Ascending aorta (tissue), 2 donors: Measurements from ENCODE around the gene TMEM86B. TPM values are rescaled to one million over a fixed set of nuclear protein-coding genes. Genes with fewer than 3 reads are reported as not detected.
"Not testable (repeated sequence)": the region's sequence is repeated elsewhere in the genome, so short reads cannot be mapped to it uniquely, and the experiment has no call there.

Experiments
- DNase-seq, 2 donors: peaks; one replicate each; pipeline ENCODE4 v3.0.0-alpha.2; 2019; ENCODE audit warnings: low spot score in 2 of 2
- H3K27ac ChIP-seq, 2 donors: fragments of 200-600 bp; sonication (generic); one replicate each; pipeline ENCODE4 v1.5.1; 2016 to 2017; ENCODE audit warnings: mild to moderate bottlenecking in 1 of 2
- H3K27me3 ChIP-seq: fragments of 200-600 bp; sonication (generic); one replicate; pipeline ENCODE4 v1.5.1; 2017
- H3K36me3 ChIP-seq, 2 donors: fragments of 200-600 bp; sonication (generic); one replicate each; pipeline ENCODE4 v1.5.1; 2016
- H3K4me1 ChIP-seq, 2 donors: fragments of 200-600 bp; sonication (generic); one replicate each; pipeline ENCODE4 v1.5.1; 2016 to 2017; ENCODE audit warnings: mild to moderate bottlenecking in 1 of 2
- H3K4me3 ChIP-seq, 2 donors: fragments of 200-600 bp; sonication (generic); one replicate each; pipeline ENCODE4 v1.5.1; 2016 to 2017; ENCODE audit warnings: mild to moderate bottlenecking in 1 of 2
- H3K9me3 ChIP-seq, 2 donors: fragments of 200-600 bp; sonication (generic); one replicate each; pipeline ENCODE4 v1.5.1; 2016
- intact Hi-C: fragments of 100-400 bp; cut with DNase I; formaldehyde crosslinking; loops from one replicate; pipeline ENCODE4 v1.15.1; 2023
- total RNA-seq: library from RNA; depleted of rRNA; stranded (reverse); fragments of >200 nt; gene quantifications from one replicate; pipeline ENCODE4 v1.1.0, GENCODE V29; 2016
- TF ChIP-seq, protein P1 (sequence below), 3 experiments: fragments of 200-600 bp in 2 of 3; fragments of 450-650 bp in 1 of 3; sonication (generic) in 2 of 3; IDR thresholded peaks; one replicate each; pipeline ENCODE4 v1.5.1; 2016 to 2019; ENCODE audit warnings: antibody characterized with exemption in 3 of 3, mild to moderate bottlenecking in 1 of 3, moderate library complexity in 1 of 3

The TMEM86B gene
- total RNA-seq, 1 donor from 2014 or later = not detected

- Histone ChIP-seq H3K27me3 (no peaks in the 10 kb centered on the region), H3K36me3 (peaks cover 46 to 52% of the 10 kb centered on the region in 2 donors), H3K9me3 (no peaks in the 10 kb centered on the region), H3K4me3 (no peak overlapping the region), H3K4me1 (no peaks in the 10 kb centered on the region), H3K27ac (no peak overlapping the region)
- no peak for DNase-seq
- TF ChIP-seq, protein P1, sequence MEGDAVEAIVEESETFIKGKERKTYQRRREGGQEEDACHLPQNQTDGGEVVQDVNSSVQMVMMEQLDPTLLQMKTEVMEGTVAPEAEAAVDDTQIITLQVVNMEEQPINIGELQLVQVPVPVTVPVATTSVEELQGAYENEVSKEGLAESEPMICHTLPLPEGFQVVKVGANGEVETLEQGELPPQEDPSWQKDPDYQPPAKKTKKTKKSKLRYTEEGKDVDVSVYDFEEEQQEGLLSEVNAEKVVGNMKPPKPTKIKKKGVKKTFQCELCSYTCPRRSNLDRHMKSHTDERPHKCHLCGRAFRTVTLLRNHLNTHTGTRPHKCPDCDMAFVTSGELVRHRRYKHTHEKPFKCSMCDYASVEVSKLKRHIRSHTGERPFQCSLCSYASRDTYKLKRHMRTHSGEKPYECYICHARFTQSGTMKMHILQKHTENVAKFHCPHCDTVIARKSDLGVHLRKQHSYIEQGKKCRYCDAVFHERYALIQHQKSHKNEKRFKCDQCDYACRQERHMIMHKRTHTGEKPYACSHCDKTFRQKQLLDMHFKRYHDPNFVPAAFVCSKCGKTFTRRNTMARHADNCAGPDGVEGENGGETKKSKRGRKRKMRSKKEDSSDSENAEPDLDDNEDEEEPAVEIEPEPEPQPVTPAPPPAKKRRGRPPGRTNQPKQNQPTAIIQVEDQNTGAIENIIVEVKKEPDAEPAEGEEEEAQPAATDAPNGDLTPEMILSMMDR (IDR thresholded peaks at IDR 0.05) = no peak
- intact Hi-C loops = no loop called here
Measured at GRCh38 chr19:55226788-55227187, 1.8 kb downstream of the TMEM86B start.

DNA sequence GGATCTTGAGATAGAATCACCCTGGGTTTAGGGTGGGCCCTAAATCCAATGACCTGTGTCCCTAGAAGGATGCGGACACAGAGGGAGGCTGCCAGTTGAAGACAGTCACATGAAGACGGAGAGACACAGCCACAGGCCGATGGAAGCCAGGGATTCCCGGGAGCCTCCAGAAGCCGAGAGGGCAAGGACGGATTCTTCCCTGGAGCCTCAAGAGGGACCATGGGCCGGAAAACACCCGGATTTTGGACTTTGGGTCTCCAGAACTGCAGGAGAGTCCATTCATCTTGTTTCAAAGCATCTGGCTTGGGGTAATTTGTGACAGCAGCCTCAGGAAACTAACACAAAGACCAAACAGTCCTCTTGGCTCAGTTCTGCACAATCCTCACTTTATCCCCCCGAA lies 2.3 kb downstream of the TMEM86B start:
- TF ChIP-seq, protein P1 (IDR thresholded peaks at IDR 0.05) = no peak

GRCh38 chr19:55225415-55225958 lies 3.1 kb downstream of the TMEM86B start:
- H3K9me3 ChIP-seq = no peaks in the 10 kb centered on the region
- DNase-seq = no peak
- TF ChIP-seq, protein P1 (IDR thresholded peaks at IDR 0.05) = no peak
- intact Hi-C loops = no loop called here
- H3K36me3 ChIP-seq = peaks cover 33 to 39% of the 10 kb centered on the region in 2 donors
- H3K4me1 ChIP-seq = no peaks in the 10 kb centered on the region
- H3K27me3 ChIP-seq = no peaks in the 10 kb centered on the region
- H3K27ac ChIP-seq = no peak overlapping the region
- H3K4me3 ChIP-seq = no peak overlapping the region

More for the DNA sequence above, 2.3 kb downstream of the TMEM86B start:
- Histone ChIP-seq H3K4me3 (no peak overlapping the region), H3K27ac (no peak overlapping the region), H3K9me3 (no peaks in the 10 kb centered on the region), H3K36me3 (peaks cover 41 to 47% of the 10 kb centered on the region in 2 donors), H3K4me1 (no peaks in the 10 kb centered on the region), H3K27me3 (no peaks in the 10 kb centered on the region)
- intact Hi-C loops = no loop called here
- no peak for DNase-seq

DNA sequence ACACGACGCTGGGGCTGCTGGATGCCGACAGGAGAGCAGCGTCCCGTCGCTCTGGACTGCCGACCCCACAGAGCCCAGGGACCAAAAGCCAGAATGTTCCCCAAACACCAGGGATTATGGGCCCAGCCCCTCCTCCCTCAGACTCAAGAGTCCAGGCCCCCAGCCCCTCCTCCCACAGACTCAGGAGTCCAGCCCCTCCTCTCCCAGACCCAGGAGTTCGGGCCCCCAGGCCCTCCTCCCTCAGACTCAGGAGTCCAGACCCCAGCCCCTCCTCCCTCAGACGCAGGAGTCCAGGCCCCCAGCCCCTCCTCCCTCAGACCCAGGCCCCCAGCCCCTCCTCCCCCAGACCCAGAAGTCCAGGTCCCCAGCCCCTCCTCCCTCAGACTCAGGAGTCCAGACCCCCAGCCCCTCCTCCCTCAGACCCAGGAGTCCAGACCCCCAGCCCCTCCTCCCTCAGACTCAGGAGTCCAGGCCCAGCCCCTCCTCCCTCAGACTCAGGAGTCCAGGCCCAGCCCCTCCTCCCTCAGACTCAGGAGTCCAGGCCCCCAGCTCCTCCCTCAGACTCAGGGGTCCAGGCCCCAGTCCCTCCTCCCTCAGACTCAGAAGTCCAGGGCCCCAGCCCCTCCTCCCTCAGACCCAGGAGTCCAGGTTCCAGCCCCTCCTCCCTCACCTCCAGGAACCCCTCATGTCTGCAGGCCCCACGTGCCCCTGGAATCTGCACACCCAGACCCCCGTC lies 3.7 kb downstream of the TMEM86B start:
- H3K27ac ChIP-seq, H3K9me3 ChIP-seq, H3K27me3 ChIP-seq, intact Hi-C loops, H3K4me3 ChIP-seq, H3K4me1 ChIP-seq, DNase-seq: not testable (repeated sequence)
- peaks cover 26 to 33% of the 10 kb centered on the region in 2 donors for H3K36me3 ChIP-seq

DNA sequence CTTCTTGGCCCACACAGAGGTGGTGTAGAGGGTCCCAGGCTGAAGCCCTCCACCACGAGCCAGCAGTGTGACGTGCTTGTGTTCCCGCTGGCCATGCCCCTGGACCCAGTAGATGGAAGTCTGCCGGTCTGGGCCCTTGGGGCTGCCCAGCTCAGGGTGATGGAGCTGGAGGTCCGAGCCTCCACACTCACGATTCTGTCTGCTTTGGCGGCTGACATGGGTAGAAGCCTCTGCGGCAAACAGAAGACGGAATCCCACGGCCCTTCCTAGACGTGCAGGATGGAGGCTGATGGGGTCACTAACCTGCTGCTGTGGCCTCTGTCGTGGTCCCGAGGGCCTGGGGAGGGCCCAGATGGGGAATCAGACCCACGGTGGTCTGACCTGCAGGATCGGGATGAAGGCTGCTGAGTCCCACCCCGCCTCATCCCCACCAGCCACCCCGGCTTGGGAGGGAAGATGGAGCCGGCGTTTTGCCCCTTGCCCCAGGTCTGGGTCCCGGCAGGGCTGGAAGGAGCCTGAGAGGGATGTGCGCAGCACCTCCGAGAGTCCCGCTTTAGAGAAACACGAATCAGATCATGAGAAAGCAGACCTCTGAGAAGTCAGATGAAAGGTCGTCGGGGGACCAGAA lies 4.4 kb downstream of the TMEM86B start:
- Histone ChIP-seq H3K36me3 (peaks cover 20 to 27% of the 10 kb centered on the region in 2 donors), H3K27me3 (no peaks in the 10 kb centered on the region), H3K9me3 (no peaks in the 10 kb centered on the region), H3K4me3 (no peak overlapping the region), H3K4me1 (no peaks in the 10 kb centered on the region), H3K27ac (no peak overlapping the region)
- intact Hi-C loops = no loop called here
- DNase-seq = no peak
- TF ChIP-seq, protein P1 (IDR thresholded peaks at IDR 0.05) = no peak
